Measurements from ENCODE around the gene FAM50A.

The FAM50A gene

GRCh38 chrX:154430916-154431315 lies 13.0 kb upstream of the FAM50A start:
- no peak for TF ChIP-seq CTCF (IDR thresholded peaks at IDR 0.05; ENCODE audit: low read depth, low read length)
- H3K4me3 ChIP-seq (ENCODE audit: low read depth, low read length): no peak overlapping the region

- H3K4me3 ChIP-seq (ENCODE audit: low read depth, low read length): no peak overlapping the region
- TF ChIP-seq CTCF (IDR thresholded peaks at IDR 0.05; ENCODE audit: low read depth, low read length): no peak
Observed at GRCh38 chrX:154431341-154431740, 12.6 kb upstream of the FAM50A start.

GRCh38 chrX:154432210-154432609 lies 11.7 kb upstream of the FAM50A start:
- TF ChIP-seq CTCF (IDR thresholded peaks at IDR 0.05; ENCODE audit: low read depth, low read length): no peak
- H3K4me3 ChIP-seq (ENCODE audit: low read depth, low read length): no peak overlapping the region

- no peak overlapping the region for H3K4me3 ChIP-seq (ENCODE audit: low read depth, low read length)
- TF ChIP-seq CTCF (IDR thresholded peaks at IDR 0.05; ENCODE audit: low read depth, low read length): no peak
Observed at GRCh38 chrX:154433605-154434004, 10.3 kb upstream of the FAM50A start.

GRCh38 chrX:154434394-154435168 lies 9.4 kb upstream of the FAM50A start:
- no peak overlapping the region for H3K4me3 ChIP-seq (ENCODE audit: low read depth, low read length)
- TF ChIP-seq CTCF (IDR thresholded peaks at IDR 0.05; ENCODE audit: low read depth, low read length): no peak

- TF ChIP-seq CTCF (IDR thresholded peaks at IDR 0.05; ENCODE audit: low read depth, low read length): no peak
- no peak overlapping the region for H3K4me3 ChIP-seq (ENCODE audit: low read depth, low read length)
Observed at GRCh38 chrX:154435171-154435733, 8.7 kb upstream of the FAM50A start.

- no peak for TF ChIP-seq CTCF (IDR thresholded peaks at IDR 0.05; ENCODE audit: low read depth, low read length)
- peak overlapping the region; percentile 72 for H3K4me3 ChIP-seq (ENCODE audit: low read depth, low read length)
Observed at GRCh38 chrX:154436374-154436982, 7.5 kb upstream of the FAM50A start.
